ENCODE results near the gene TRDMT1.

TRDMT1 gene

GRCh38 chr10:17216901-17217395 lies 15.5 kb upstream of the TRDMT1 start:
- Histone ChIP-seq H3K9me3 (ENCODE audit: control insufficient read depth, insufficient read depth, low read length) (no peaks in the 10 kb centered on the region), H3K4me1 (ENCODE audit: control insufficient read depth, low read length) (no peaks in the 10 kb centered on the region), H3K9me2 (replicated peaks; ENCODE audit: control insufficient read depth, low read length) (no peaks in the 10 kb centered on the region), H3K79me2 (ENCODE audit: control insufficient read depth, low read length) (no peaks in the 10 kb centered on the region), H3F3A (ENCODE audit: control insufficient read depth, insufficient read depth) (no peaks in the 10 kb centered on the region), H3K4me3 (ENCODE audit: low read length) (no peak overlapping the region), H3K27ac (ENCODE audit: low read depth, low read length) (no peak overlapping the region), H3K4me2 (ENCODE audit: low read length) (no peak overlapping the region), H4K20me1 (ENCODE audit: control insufficient read depth, insufficient read depth, low read depth, low read length) (no peaks in the 10 kb centered on the region), H3K36me3 (ENCODE audit: control insufficient read depth, low read length) (no peaks in the 10 kb centered on the region), H3K27me3 (ENCODE audit: control insufficient read depth, low read length) (0 out of 2 replicates have a peak, but pooled peaks cover 6% of the 10 kb centered on the region)
- TF ChIP-seq CTCF (IDR thresholded peaks at IDR 0.05; ENCODE audit: low read depth, low read length, poor library complexity, severe bottlenecking) (no peak), EZH2phosphoT487 (IDR thresholded peaks at IDR 0.05; ENCODE audit: borderline replicate concordance, low read length) (no peak)

GRCh38 chr10:17216217-17216900 lies 14.9 kb upstream of the TRDMT1 start:
- H3K36me3 ChIP-seq (ENCODE audit: control insufficient read depth, low read length) = no peaks in the 10 kb centered on the region
- no peak overlapping the region for H3K4me2 ChIP-seq (ENCODE audit: low read length)
- H3K9me3 ChIP-seq (ENCODE audit: control insufficient read depth, insufficient read depth, low read length) = no peaks in the 10 kb centered on the region
- H4K20me1 ChIP-seq (ENCODE audit: control insufficient read depth, insufficient read depth, low read depth, low read length) = no peaks in the 10 kb centered on the region
- H3K27ac ChIP-seq (ENCODE audit: low read depth, low read length) = no peak overlapping the region
- H3K4me3 ChIP-seq (ENCODE audit: low read length) = no peak overlapping the region
- no peaks in the 10 kb centered on the region for H3F3A ChIP-seq (ENCODE audit: control insufficient read depth, insufficient read depth)
- H3K4me1 ChIP-seq (ENCODE audit: control insufficient read depth, low read length) = no peaks in the 10 kb centered on the region
- H3K27me3 ChIP-seq (ENCODE audit: control insufficient read depth, low read length) = 0 out of 2 replicates have a peak, but pooled peaks cover 6% of the 10 kb centered on the region
- no peaks in the 10 kb centered on the region for H3K9me2 ChIP-seq (replicated peaks; ENCODE audit: control insufficient read depth, low read length)
- TF ChIP-seq EZH2phosphoT487 (IDR thresholded peaks at IDR 0.05; ENCODE audit: borderline replicate concordance, low read length) (no peak), CTCF (IDR thresholded peaks at IDR 0.05; ENCODE audit: low read depth, low read length, poor library complexity, severe bottlenecking) (no peak)
- H3K79me2 ChIP-seq (ENCODE audit: control insufficient read depth, low read length) = no peaks in the 10 kb centered on the region

GRCh38 chr10:17215782-17216122 lies 14.3 kb upstream of the TRDMT1 start:
- Histone ChIP-seq H3K36me3 (ENCODE audit: control insufficient read depth, low read length) (no peaks in the 10 kb centered on the region), H3K4me1 (ENCODE audit: control insufficient read depth, low read length) (no peaks in the 10 kb centered on the region), H3K27me3 (ENCODE audit: control insufficient read depth, low read length) (0 out of 2 replicates have a peak, but pooled peaks cover 6% of the 10 kb centered on the region), H3K79me2 (ENCODE audit: control insufficient read depth, low read length) (no peaks in the 10 kb centered on the region), H3K27ac (ENCODE audit: low read depth, low read length) (no peak overlapping the region), H3K4me2 (ENCODE audit: low read length) (no peak overlapping the region), H3K4me3 (ENCODE audit: low read length) (no peak overlapping the region), H4K20me1 (ENCODE audit: control insufficient read depth, insufficient read depth, low read depth, low read length) (no peaks in the 10 kb centered on the region), H3K9me3 (ENCODE audit: control insufficient read depth, insufficient read depth, low read length) (no peaks in the 10 kb centered on the region), H3K9me2 (replicated peaks; ENCODE audit: control insufficient read depth, low read length) (no peaks in the 10 kb centered on the region), H3F3A (ENCODE audit: control insufficient read depth, insufficient read depth) (no peaks in the 10 kb centered on the region)
- TF ChIP-seq EZH2phosphoT487 (IDR thresholded peaks at IDR 0.05; ENCODE audit: borderline replicate concordance, low read length) (no peak), CTCF (IDR thresholded peaks at IDR 0.05; ENCODE audit: low read depth, low read length, poor library complexity, severe bottlenecking) (no peak)

All from DOHH2 (cell line).